HepG2 (cell line): Measurements from ENCODE around the gene HRC. TPM values are rescaled to one million over a fixed set of nuclear protein-coding genes. Genes with fewer than 3 reads are reported as not detected.

Experiments used
- E2F5 ChIP-seq: sonication (generic); formaldehyde crosslinking; conservative IDR thresholded peaks from 2 replicates; pipeline ENCODE4 v1.4.0; 2020; ENCODE audit warnings: missing genetic modification reagents
- JDP2 ChIP-seq: sonication (generic); formaldehyde crosslinking; IDR thresholded peaks from 2 replicates; pipeline ENCODE4 v1.8.1; 2022; ENCODE audit warnings: missing genetic modification reagents, borderline replicate concordance
- NFKBIZ ChIP-seq: IDR thresholded peaks from 2 replicates; pipeline ENCODE4 v1.6.1; 2018; ENCODE audit warnings: missing genetic modification reagents, missing compliant biosample characterization
- NR2C2 ChIP-seq: sonication (generic); formaldehyde crosslinking; IDR thresholded peaks from 2 replicates; pipeline ENCODE4 v1.4.0; 2020; ENCODE audit warnings: missing genetic modification reagents, mild to moderate bottlenecking, moderate library complexity, borderline replicate concordance
- PRPF4 ChIP-seq: fragments of 200-400 bp; formaldehyde crosslinking; IDR thresholded peaks from 2 replicates; pipeline ENCODE4 v1.6.1; 2016; ENCODE audit warnings: low read length, low read depth; ENCODE audit not compliant: poor library complexity, severe bottlenecking
- REST ChIP-seq, 2 experiments: IDR thresholded peaks; 2 replicates each; pipeline ENCODE4 v1.6.1; 2011 to 2012; ENCODE audit warnings: low read length in 2 of 2, borderline replicate concordance in 1 of 2, low read depth in 1 of 2, mild to moderate bottlenecking in 1 of 2, moderate library complexity in 1 of 2
- SP2 ChIP-seq: sonication (generic); formaldehyde crosslinking; IDR thresholded peaks from 2 replicates; pipeline ENCODE4 v1.5.1; 2020; ENCODE audit warnings: mild to moderate bottlenecking, missing genetic modification reagents
- ZFP91 ChIP-seq: sonication (generic); formaldehyde crosslinking; IDR thresholded peaks from 2 replicates; pipeline ENCODE4 v1.9.0; 2022; ENCODE audit warnings: missing genetic modification reagents, mild to moderate bottlenecking, borderline replicate concordance
- ZNF292 ChIP-seq: sonication (generic); formaldehyde crosslinking; IDR thresholded peaks from 2 replicates; pipeline ENCODE4 v1.8.1; 2022; ENCODE audit warnings: mild to moderate bottlenecking, low read depth, missing genetic modification reagents, borderline replicate concordance
- polyA plus RNA-seq, 8 experiments: library from polyadenylated mRNA; depleted of rRNA in 3 of 8; stranded (reverse) in 7 of 8; unstranded in 1 of 8; fragments of >200 nt; fragmentation: Illumina TruSeq in 4 of 8; extraction: Trizol in 4 of 8; gene quantifications; 2 replicates each; pipeline versions ENCODE4 v1.2.1 to v1.2.3, GENCODE V29; 2011 to 2016; ENCODE audit warnings: low read depth in 4 of 8, missing spikeins in 1 of 8, mixed read lengths in 1 of 8; ENCODE audit not compliant: insufficient read depth in 1 of 8
- total RNA-seq, 5 experiments: library from RNA; depleted of rRNA; stranded (reverse); fragments of >200 nt; fragmentation: Illumina TruSeq; extraction: Trizol; gene quantifications; 2 replicates each; pipeline ENCODE4 v1.2.3, GENCODE V29; 2016; ENCODE audit warnings: low read depth in 1 of 5

The HRC gene
- total and polyA plus RNA-seq, 2 of the 13 experiments (the other 11 are each of a cell fraction or from before 2014, with no cell fraction given), result 3.6 to 15.4 TPM

- TF ChIP-seq ZFP91 (no peak), NFKBIZ (no peak), NR2C2 (CRISPR knock-in tag) (no peak), JDP2 (CRISPR knock-in tag) (no peak), REST (IDR thresholded peaks at IDR 0.05; ENCODE audit: borderline replicate concordance in 1 of 2, low read depth in 1 of 2, low read length in 2 of 2) (no peak), PRPF4 (no peak), E2F5 (CRISPR knock-in tag) (no peak), SP2 (CRISPR knock-in tag) (no peak), ZNF292 (no peak)
Measured at GRCh38 chr19:49110567-49110966, 44.6 kb downstream of the HRC start (continued).
